A673 (cell line): ENCODE measurements around the gene ASAP2. TPM values are rescaled to one million over a fixed set of nuclear protein-coding genes. Genes with fewer than 3 reads are reported as not detected.

ENCODE experiments used
- BruUV-seq: library from RNA; stranded (reverse); fragments of 400-500 nt; replicated peaks from 2 replicates; lab custom pipeline; 2021; lab: Mats Ljungman, UMichigan
- CTCF ChIA-PET: fragments of 300-600 bp; sonication (Branson Sonifier 250); formaldehyde crosslinking; loops from one replicate; lab custom pipeline; 2022; ENCODE audit warnings: antibody characterized with exemption; lab: Charles Lee
- POLR2A ChIA-PET: fragments of 300-600 bp; sonication (Branson Sonifier 250); formaldehyde crosslinking; loops from one replicate; lab custom pipeline; 2022; ENCODE audit warnings: antibody characterized with exemption; ENCODE audit not compliant: low non-redundant PET; lab: Charles Lee
- DNase-seq: peaks from one replicate; pipeline ENCODE4 v3.0.0-alpha.2; 2015; ENCODE audit warnings: low spot score
- H3K27ac ChIP-seq: fragments of 200-600 bp; sonication (generic); 2 replicates; pipeline ENCODE4 v1.5.1; 2016; ENCODE audit warnings: mixed run types, low read depth, mild to moderate bottlenecking, mixed read lengths, antibody characterized with exemption, low read length; ENCODE audit not compliant: poor library complexity, severe bottlenecking
- H3K27me3 ChIP-seq: fragments of 200-600 bp; sonication (generic); replicated peaks from 2 replicates; pipeline ENCODE4 v1.6.1; 2017; ENCODE audit warnings: mixed run types, low read depth, mild to moderate bottlenecking, mixed read lengths, antibody characterized with exemption, low read length; ENCODE audit not compliant: insufficient read depth, poor library complexity
- H3K36me3 ChIP-seq: fragments of 200-600 bp; sonication (generic); 2 replicates; pipeline ENCODE4 v1.6.1; 2016; ENCODE audit warnings: mixed run types, mild to moderate bottlenecking, mixed read lengths, antibody characterized with exemption, low read length; ENCODE audit not compliant: insufficient read depth, poor library complexity, severe bottlenecking
- H3K4me1 ChIP-seq: fragments of 200-600 bp; sonication (generic); 2 replicates; pipeline ENCODE4 v1.6.1; 2017; ENCODE audit warnings: mixed run types, mild to moderate bottlenecking, mixed read lengths, antibody characterized with exemption, low read length; ENCODE audit not compliant: insufficient read depth, poor library complexity, severe bottlenecking
- H3K4me3 ChIP-seq: fragments of 200-600 bp; sonication (generic); 2 replicates; pipeline ENCODE4 v1.5.1; 2016; ENCODE audit warnings: low read depth, mixed run types, mild to moderate bottlenecking, mixed read lengths, low read length; ENCODE audit not compliant: poor library complexity, severe bottlenecking
- H3K9me3 ChIP-seq: fragments of 200-600 bp; sonication (generic); 2 replicates; pipeline ENCODE4 v1.6.1; 2016; ENCODE audit warnings: mixed run types, low read depth, mild to moderate bottlenecking, mixed read lengths, antibody characterized with exemption, low read length; ENCODE audit not compliant: poor library complexity, severe bottlenecking
- CTCF ChIP-seq: fragments of 300-800, 200-600 bp; sonication (generic); conservative IDR thresholded peaks from 2 replicates; pipeline ENCODE4 v1.5.1; 2017; ENCODE audit warnings: low read depth, mild to moderate bottlenecking, antibody characterized with exemption, low read length, moderate library complexity, mixed read lengths
- EZH2 ChIP-seq: fragments of 200-600 bp; sonication (generic); IDR thresholded peaks from 2 replicates; pipeline ENCODE4 v1.6.1; 2017; ENCODE audit warnings: borderline replicate concordance, low read depth, mild to moderate bottlenecking, mixed read lengths, antibody characterized with exemption, low read length; ENCODE audit not compliant: poor library complexity, severe bottlenecking
- intact Hi-C: fragments of 100-400 bp; cut with micrococcal nuclease; formaldehyde crosslinking; loops from one replicate; pipeline ENCODE4 v1.10.0; 2022; ENCODE audit not compliant: unreplicated experiment
- total RNA-seq: library from RNA; stranded (reverse); gene quantifications from 2 replicates; pipeline ENCODE4 v1.2.3, GENCODE V29; 2021

Gene ASAP2
- total RNA-seq, 1 experiment from 2014 or later, result 46.8 TPM

- no TSS peak for BruUV-seq
- no peaks in the 10 kb centered on the region for H3K27me3 ChIP-seq
- H3K4me3 ChIP-seq, result no peak overlapping the region
- POLR2A ChIA-PET, result no interaction called here
- peaks cover 21% of the 10 kb centered on the region for H3K36me3 ChIP-seq
- DNase-seq, result no peak
- H3K4me1 ChIP-seq, result no peaks in the 10 kb centered on the region
- no peak for TF ChIP-seq EZH2
- intact Hi-C loops, result no loop called here
- H3K9me3 ChIP-seq, result no peaks in the 10 kb centered on the region
- CTCF ChIA-PET, result no interaction called here
- no peak overlapping the region for H3K27ac ChIP-seq
Measured at GRCh38 chr2:9346885-9347284, 140.3 kb downstream of the ASAP2 start.

DNA sequence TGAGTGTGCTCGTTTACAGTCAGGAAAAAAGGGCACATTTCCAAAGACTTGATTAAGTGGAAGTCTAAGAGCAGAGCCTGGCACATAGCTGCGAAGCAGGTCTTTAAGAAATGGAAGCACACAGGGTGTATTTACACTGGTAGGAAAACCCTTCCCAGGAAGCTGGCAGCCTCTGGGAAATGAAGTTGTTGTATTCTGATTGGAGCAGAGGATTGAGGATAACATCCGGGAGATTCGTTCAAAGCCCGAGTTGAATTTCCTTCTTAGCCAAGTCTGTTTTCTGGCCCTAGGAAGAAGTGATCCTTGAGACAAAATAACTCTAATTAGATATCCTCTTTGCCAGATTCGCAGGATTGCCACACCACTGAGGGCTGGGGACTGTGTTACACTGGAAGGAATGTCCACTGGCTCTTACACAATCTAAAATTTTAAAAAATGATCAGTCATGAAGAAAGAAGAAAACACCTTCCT, 140.8 kb downstream of the ASAP2 start:
- ChIA-PET POLR2A (no interaction called here), CTCF (no interaction called here)
- intact Hi-C loops, result no loop called here
- TF ChIP-seq EZH2, result no peak
- no peak for TF ChIP-seq CTCF
- no peak overlapping the region for H3K27ac ChIP-seq
- peaks cover 21% of the 10 kb centered on the region for H3K36me3 ChIP-seq
- no peaks in the 10 kb centered on the region for H3K4me1 ChIP-seq
- DNase-seq, result no peak
- H3K27me3 ChIP-seq, result no peaks in the 10 kb centered on the region
- no peaks in the 10 kb centered on the region for H3K9me3 ChIP-seq
- no TSS peak for BruUV-seq
- H3K4me3 ChIP-seq, result no peak overlapping the region

- Histone ChIP-seq H3K9me3 (no peaks in the 10 kb centered on the region), H3K4me1 (peaks cover 9% of the 10 kb centered on the region), H3K27ac (no peak overlapping the region), H3K4me3 (no peak overlapping the region), H3K27me3 (no peaks in the 10 kb centered on the region), H3K36me3 (peaks cover 56% of the 10 kb centered on the region)
- BruUV-seq, result no TSS peak
- DNase-seq, result no peak
- TF ChIP-seq CTCF, result no peak
- no peak for TF ChIP-seq EZH2
- CTCF ChIA-PET, result no interaction called here
- POLR2A ChIA-PET, result no interaction called here
- intact Hi-C loops, result no loop called here
Measured at GRCh38 chr2:9354318-9354717, 147.7 kb downstream of the ASAP2 start.

GRCh38 chr2:9355270-9355669, 148.7 kb downstream of the ASAP2 start:
- Histone ChIP-seq H3K9me3 (no peaks in the 10 kb centered on the region), H3K27me3 (no peaks in the 10 kb centered on the region), H3K27ac (no peak overlapping the region), H3K36me3 (peaks cover 63% of the 10 kb centered on the region), H3K4me3 (no peak overlapping the region), H3K4me1 (peaks cover 9% of the 10 kb centered on the region)
- ChIA-PET CTCF (no interaction called here), POLR2A (no interaction called here)
- no TSS peak for BruUV-seq
- intact Hi-C loops, result no loop called here
- DNase-seq, result no peak
- no peak for TF ChIP-seq EZH2
- no peak for TF ChIP-seq CTCF
